Measurements from ENCODE around the gene SMIM10L1. TPM values are rescaled to one million over a fixed set of nuclear protein-coding genes. Genes with fewer than 3 reads are reported as not detected.

SMIM10L1 gene
- total and polyA plus RNA-seq, 8 donors: 9.5 to 15.5 (median 13.1) TPM

- TF ChIP-seq CTCF (IDR thresholded peaks at IDR 0.05): no peak
- Histone ChIP-seq H3K36me3 (no peaks in the 10 kb centered on the region), H3K9me3 (peaks cover 0 to 19% of the 10 kb centered on the region in 2 donors), H3K27ac (no peak overlapping the region), H3K4me1 (no peaks in the 10 kb centered on the region), H3K27me3 (no peaks in the 10 kb centered on the region), H3K4me3 (no peak overlapping the region)
- intact Hi-C loops (cut with DNase I): no loop called here
- ATAC-seq: no peak
- DNase-seq: no peak
These were observed 23.6 kb upstream of the SMIM10L1 start for GRCh38 chr12:11147420-11147819.

- peaks cover 0 to 10% of the 10 kb centered on the region in 2 donors for H3K9me3 ChIP-seq
- DNase-seq (no peak), ATAC-seq (no peak)
- no peak for TF ChIP-seq CTCF (IDR thresholded peaks at IDR 0.05)
- H3K4me3 ChIP-seq: no peak overlapping the region
- no peaks in the 10 kb centered on the region for H3K27me3 ChIP-seq
- no peaks in the 10 kb centered on the region for H3K36me3 ChIP-seq
- intact Hi-C loops (cut with DNase I): no loop called here
- H3K27ac ChIP-seq: no peak overlapping the region
- H3K4me1 ChIP-seq: no peaks in the 10 kb centered on the region
These were observed 20.2 kb upstream of the SMIM10L1 start for GRCh38 chr12:11150832-11151231.

GRCh38 chr12:11152725-11153124 lies 18.3 kb upstream of the SMIM10L1 start:
- ATAC-seq (no peak), DNase-seq (no peak)
- no peaks in the 10 kb centered on the region for H3K36me3 ChIP-seq
- peaks cover 0 to 15% of the 10 kb centered on the region in 2 donors for H3K9me3 ChIP-seq
- no peaks in the 10 kb centered on the region for H3K4me1 ChIP-seq
- intact Hi-C loops (cut with DNase I): no loop called here
- H3K4me3 ChIP-seq: no peak overlapping the region
- no peak for TF ChIP-seq CTCF (IDR thresholded peaks at IDR 0.05)
- no peaks in the 10 kb centered on the region for H3K27me3 ChIP-seq
- no peak overlapping the region for H3K27ac ChIP-seq

GRCh38 chr12:11154400-11154925 lies 16.5 kb upstream of the SMIM10L1 start:
- intact Hi-C loops (cut with DNase I): no loop called here
- no peak for ATAC-seq

GRCh38 chr12:11158885-11159444 lies 12.0 kb upstream of the SMIM10L1 start:
- H3K27ac ChIP-seq: no peak overlapping the region
- no peaks in the 10 kb centered on the region for H3K27me3 ChIP-seq
- no peak for TF ChIP-seq CTCF (IDR thresholded peaks at IDR 0.05)
- no peaks in the 10 kb centered on the region for H3K4me1 ChIP-seq
- DNase-seq (no peak), ATAC-seq (no peak)
- H3K9me3 ChIP-seq: peaks cover 0 to 14% of the 10 kb centered on the region in 2 donors
- intact Hi-C loops (cut with DNase I): no loop called here
- H3K36me3 ChIP-seq: peaks cover 0 to 2% of the 10 kb centered on the region in 2 donors
- H3K4me3 ChIP-seq: no peak overlapping the region

More at GRCh38 chr12:11154400-11154925, 16.5 kb upstream of the SMIM10L1 start:
- H3K36me3 ChIP-seq: no peaks in the 10 kb centered on the region
- no peak overlapping the region for H3K27ac ChIP-seq
- H3K4me1 ChIP-seq: no peaks in the 10 kb centered on the region
- DNase-seq: no peak
- no peaks in the 10 kb centered on the region for H3K27me3 ChIP-seq
- no peak overlapping the region for H3K4me3 ChIP-seq
- H3K9me3 ChIP-seq: peaks cover 0 to 15% of the 10 kb centered on the region in 2 donors
- no peak for TF ChIP-seq CTCF (IDR thresholded peaks at IDR 0.05)

Measured in left lung (tissue), 10 donors.